DOHH2 (cell line): ENCODE results near the gene ARPC2.
"Not testable (repeated sequence)": the region's sequence is repeated elsewhere in the genome, so short reads cannot be mapped to it uniquely, and the experiment has no call there.

Experiments used
- CTCF ChIP-seq: fragments of 200-600 bp; sonication (generic); IDR thresholded peaks from one replicate; pipeline ENCODE4 v1.5.1; 2014; ENCODE audit warnings: antibody characterized with exemption, mild to moderate bottlenecking, low read depth, low read length; ENCODE audit not compliant: poor library complexity, severe bottlenecking
- EZH2phosphoT487 ChIP-seq: fragments of 200-600 bp; sonication (generic); IDR thresholded peaks from 2 replicates; pipeline ENCODE4 v1.6.1; 2017; ENCODE audit warnings: borderline replicate concordance, mild to moderate bottlenecking, antibody characterized with exemption, low read length, moderate library complexity, mixed read lengths

DNA sequence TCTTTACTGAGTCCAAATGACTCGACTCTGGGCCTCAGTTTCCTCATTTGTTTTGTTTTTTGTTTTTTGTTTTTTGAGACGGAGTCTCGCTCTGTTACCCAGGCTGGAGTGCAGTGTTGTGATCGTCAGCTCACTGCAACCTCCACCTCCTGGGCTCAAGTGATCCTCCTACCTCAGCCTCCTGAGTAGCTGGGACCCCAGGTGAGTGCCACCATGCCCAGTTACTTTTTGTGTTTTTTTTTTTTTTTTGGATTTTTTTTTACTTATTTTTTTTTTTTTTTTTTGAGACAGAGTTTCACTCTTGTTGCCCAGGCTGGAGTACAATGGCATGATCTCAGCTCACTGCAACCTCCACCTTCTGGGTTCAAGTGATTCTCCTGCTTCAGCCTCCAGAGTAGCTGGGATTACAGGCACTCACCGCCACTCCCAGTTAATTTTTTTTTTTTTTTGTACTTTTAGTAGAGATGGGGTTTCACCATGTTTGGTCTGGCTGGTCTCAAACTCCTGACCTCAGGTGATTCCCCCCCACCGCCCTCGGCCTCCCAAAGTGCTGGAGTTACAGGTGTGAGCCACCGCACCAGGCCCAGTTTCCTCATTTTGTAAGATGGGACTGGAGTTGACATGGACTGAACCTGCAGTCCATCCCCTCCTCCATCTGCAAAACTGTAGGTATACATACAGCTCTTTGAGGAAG lies 56.4 kb downstream of the ARPC2 start:
- TF ChIP-seq EZH2phosphoT487, CTCF: not testable (repeated sequence)
